T-helper 17 cell (primary cell): ENCODE data around the gene NISCH. TPM values are rescaled to one million over a fixed set of nuclear protein-coding genes. Genes with fewer than 3 reads are reported as not detected.
A peak's percentile ranks its signal among the peaks of the same experiment; 100 is the strongest.

Experiments
- ATAC-seq: fragments of 150-1000 bp; cut with Tn5 transposase; 2 replicates; pipeline ENCODE4 v1.10.0; 2021; ENCODE audit warnings: mild to moderate bottlenecking, moderate library complexity
- DNase-seq, 3 donors: peaks; one replicate each; pipeline versions ENCODE4 v3.0.0 to v3.0.0-alpha.2; 2020 to 2021
- H3K9me3 ChIP-seq: one replicate; pipeline ENCODE4 v1.7.0; 2013; ENCODE audit warnings: low read length, mild to moderate bottlenecking; ENCODE audit not compliant: control insufficient read depth, poor library complexity, severe bottlenecking
- H3K27ac Mint-ChIP-seq: one replicate; pipeline ENCODE4 v1.8.0; 2022; ENCODE audit warnings: mild to moderate bottlenecking, moderate library complexity, mixed read lengths
- H3K27me3 Mint-ChIP-seq: one replicate; pipeline ENCODE4 v1.8.0; 2022; ENCODE audit warnings: mixed read lengths
- H3K36me3 Mint-ChIP-seq: one replicate; pipeline ENCODE4 v1.8.0; 2022; ENCODE audit warnings: low read depth, mixed read lengths
- H3K4me1 Mint-ChIP-seq: one replicate; pipeline ENCODE4 v1.8.0; 2022; ENCODE audit warnings: mild to moderate bottlenecking, mixed read lengths
- H3K4me3 Mint-ChIP-seq: one replicate; pipeline ENCODE4 v1.8.0; 2022; ENCODE audit warnings: mild to moderate bottlenecking, moderate library complexity, mixed read lengths
- total RNA-seq, 4 donors: library from RNA in 2 of 4; stranded (reverse) in 2 of 4; gene quantifications; one replicate each; pipeline ENCODE4 v1.2.3 and lab custom pipeline; 2022 to 2026

Gene NISCH
- total RNA-seq, 2 donors from 2014 or later = 121 to 146 TPM

- ATAC-seq = no peak
- Mint-ChIP-seq H3K27me3 (no peaks in the 10 kb centered on the region), H3K4me3 (no peak overlapping the region), H3K36me3 (peaks cover 2% of the 10 kb centered on the region), H3K4me1 (peaks cover 7% of the 10 kb centered on the region), H3K27ac (no peak overlapping the region)
- DNase-seq = no peak
- H3K9me3 ChIP-seq = no peaks in the 10 kb centered on the region
Observed at GRCh38 chr3:52489453-52489852, 34.0 kb downstream of the NISCH start.

- peaks cover 2% of the 10 kb centered on the region for H3K36me3 Mint-ChIP-seq
Observed at GRCh38 chr3:52490035-52490938, 34.9 kb downstream of the NISCH start.

GRCh38 chr3:52490939-52491526 is 35.6 kb downstream of the NISCH start:
- Mint-ChIP-seq H3K27ac (peak overlapping the region; percentile 14), H3K4me3 (no peak overlapping the region), H3K4me1 (peaks cover 8% of the 10 kb centered on the region), H3K27me3 (no peaks in the 10 kb centered on the region), H3K36me3 (no peaks in the 10 kb centered on the region)
- DNase-seq (no peak), ATAC-seq (peak; percentile 32)
- no peaks in the 10 kb centered on the region for H3K9me3 ChIP-seq

More at GRCh38 chr3:52490035-52490938, 34.9 kb downstream of the NISCH start:
- Mint-ChIP-seq H3K4me3 (no peak overlapping the region), H3K27ac (peak overlapping the region; percentile 21), H3K27me3 (no peaks in the 10 kb centered on the region), H3K4me1 (peaks cover 8% of the 10 kb centered on the region)
- no peaks in the 10 kb centered on the region for H3K9me3 ChIP-seq
- ATAC-seq (no peak), DNase-seq (no peak)

- no peak overlapping the region for H3K4me3 Mint-ChIP-seq
- H3K9me3 ChIP-seq = no peaks in the 10 kb centered on the region
- H3K4me1 Mint-ChIP-seq = peaks cover 8% of the 10 kb centered on the region
- ATAC-seq (no peak), DNase-seq (no peak)
- no peaks in the 10 kb centered on the region for H3K27me3 Mint-ChIP-seq
- no peak overlapping the region for H3K27ac Mint-ChIP-seq
- H3K36me3 Mint-ChIP-seq = no peaks in the 10 kb centered on the region
Observed at GRCh38 chr3:52492059-52492458, 36.7 kb downstream of the NISCH start.

- DNase-seq (no peak), ATAC-seq (no peak)
- Mint-ChIP-seq H3K4me1 (peaks cover 8% of the 10 kb centered on the region), H3K27ac (no peak overlapping the region), H3K27me3 (no peaks in the 10 kb centered on the region), H3K36me3 (no peaks in the 10 kb centered on the region), H3K4me3 (no peak overlapping the region)
- H3K9me3 ChIP-seq = no peaks in the 10 kb centered on the region
Observed at GRCh38 chr3:52493232-52494017, 38.0 kb downstream of the NISCH start.

- ATAC-seq = no peak
- DNase-seq = no peak
- Mint-ChIP-seq H3K27me3 (no peaks in the 10 kb centered on the region), H3K36me3 (no peaks in the 10 kb centered on the region), H3K27ac (peak overlapping the region; percentile 24), H3K4me1 (peaks cover 8% of the 10 kb centered on the region), H3K4me3 (no peak overlapping the region)
- H3K9me3 ChIP-seq = no peaks in the 10 kb centered on the region
Observed at GRCh38 chr3:52494445-52494844, 39.0 kb downstream of the NISCH start.

- Mint-ChIP-seq H3K4me3 (no peak within 1 kb of the TSS), H3K27me3 (no peaks in the 10 kb centered on the region), H3K27ac (peak within 1 kb of the TSS; percentile 24), H3K4me1 (peaks cover 8% of the 10 kb centered on the region), H3K36me3 (no peaks in the 10 kb centered on the region)
- DNase-seq (no peak), ATAC-seq (no peak)
- H3K9me3 ChIP-seq = no peaks in the 10 kb centered on the region
Observed at GRCh38 chr3:52494886-52495495, 39.6 kb downstream of the NISCH start, which contains the start of gene STAB1. STAB1 (plus strand) TSS chr3:52495338; CDS start chr3:52495414, 76 bp downstream.

GRCh38 chr3:52495777-52496602 is 40.6 kb downstream of the NISCH start:
- Mint-ChIP-seq H3K27ac (no peak overlapping the region), H3K4me3 (no peak overlapping the region), H3K4me1 (peaks cover 4% of the 10 kb centered on the region), H3K27me3 (no peaks in the 10 kb centered on the region), H3K36me3 (no peaks in the 10 kb centered on the region)
- ATAC-seq = no peak
- no peaks in the 10 kb centered on the region for H3K9me3 ChIP-seq
- no peak for DNase-seq

GRCh38 chr3:52498137-52499054 is 43.0 kb downstream of the NISCH start:
- H3K27me3 Mint-ChIP-seq = no peaks in the 10 kb centered on the region
- H3K36me3 Mint-ChIP-seq = no peaks in the 10 kb centered on the region
- H3K9me3 ChIP-seq = no peaks in the 10 kb centered on the region
- no peak overlapping the region for H3K4me3 Mint-ChIP-seq
- peaks cover 4% of the 10 kb centered on the region for H3K4me1 Mint-ChIP-seq
- no peak for DNase-seq
- peak; percentile 46 for ATAC-seq
- no peak overlapping the region for H3K27ac Mint-ChIP-seq

- Mint-ChIP-seq H3K4me1 (no peaks in the 10 kb centered on the region), H3K4me3 (no peak overlapping the region), H3K27me3 (no peaks in the 10 kb centered on the region), H3K27ac (no peak overlapping the region), H3K36me3 (no peaks in the 10 kb centered on the region)
- ATAC-seq = no peak
- no peak for DNase-seq
- H3K9me3 ChIP-seq = no peaks in the 10 kb centered on the region
Observed at GRCh38 chr3:52501046-52501445, 45.6 kb downstream of the NISCH start.

GRCh38 chr3:52502001-52502400 is 46.6 kb downstream of the NISCH start:
- H3K27ac Mint-ChIP-seq = no peak overlapping the region
- H3K4me3 Mint-ChIP-seq = no peak overlapping the region
- DNase-seq = no peak
- no peaks in the 10 kb centered on the region for H3K4me1 Mint-ChIP-seq
- H3K36me3 Mint-ChIP-seq = no peaks in the 10 kb centered on the region
- no peaks in the 10 kb centered on the region for H3K27me3 Mint-ChIP-seq
- no peak for ATAC-seq
- no peaks in the 10 kb centered on the region for H3K9me3 ChIP-seq
